Measurements from ENCODE around the gene HMCN1.

- TF ChIP-seq REST (IDR thresholded peaks at IDR 0.05; ENCODE audit: low read depth, low read length) (no peak), NFIC (IDR thresholded peaks at IDR 0.05; ENCODE audit: borderline replicate concordance) (no peak), USF1 (IDR thresholded peaks at IDR 0.05; ENCODE audit: borderline replicate concordance, low read depth) (no peak), CTCF (IDR thresholded peaks at IDR 0.05) (no peak), EP300 (IDR thresholded peaks at IDR 0.05; ENCODE audit: borderline replicate concordance in 1 of 2, low read depth in 1 of 2, low read length in 1 of 2) (no peak), EZH2phosphoT487 (IDR thresholded peaks at IDR 0.05; ENCODE audit: borderline replicate concordance, low read depth) (no peak), FOXM1 (IDR thresholded peaks at IDR 0.05; ENCODE audit: low read depth) (no peak), CHD2 (IDR thresholded peaks at IDR 0.05; ENCODE audit: low read length, partially characterized antibody) (no peak), TAF1 (IDR thresholded peaks at IDR 0.05; ENCODE audit: borderline replicate concordance, low read depth, low read length) (no peak), YY1 (IDR thresholded peaks at IDR 0.05; ENCODE audit: low read depth) (no peak), SMC3 (IDR thresholded peaks at IDR 0.05; ENCODE audit: low read depth, low read length) (no peak), RFX5 (IDR thresholded peaks at IDR 0.05; ENCODE audit: low read length) (no peak), FOXJ3 (CRISPR knock-in tag; IDR thresholded peaks at IDR 0.05) (no peak)
- TF ChIP-seq, protein P1, sequence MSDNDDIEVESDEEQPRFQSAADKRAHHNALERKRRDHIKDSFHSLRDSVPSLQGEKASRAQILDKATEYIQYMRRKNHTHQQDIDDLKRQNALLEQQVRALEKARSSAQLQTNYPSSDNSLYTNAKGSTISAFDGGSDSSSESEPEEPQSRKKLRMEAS (IDR thresholded peaks at IDR 0.05; ENCODE audit: low read depth), result no peak
Observed at GRCh38 chr1:185795181-185795580, 61.0 kb downstream of the HMCN1 start.
